ENCODE results near the gene RBM33.

Gene RBM33

GRCh38 chr7:155759740-155760430 lies 115.4 kb downstream of the RBM33 start:
- H3K27me3 Mint-ChIP-seq: no peaks in the 10 kb centered on the region
- peaks cover 33% of the 10 kb centered on the region for H3K36me3 Mint-ChIP-seq (ENCODE audit: insufficient read depth)
- H3K9me3 Mint-ChIP-seq: no peaks in the 10 kb centered on the region
- DNase-seq (no peak), ATAC-seq (replicated peaks) (no peak)
- no peak overlapping the region for H3K4me3 Mint-ChIP-seq
- H3K4me1 Mint-ChIP-seq (ENCODE audit: low read depth in 2 of 2): peaks cover 51 to 59% of the 10 kb centered on the region in 2 donors
- peak overlapping the region; percentile 38 to 80 for H3K27ac Mint-ChIP-seq

- DNase-seq (no peak), ATAC-seq (replicated peaks) (no peak)
- Mint-ChIP-seq H3K27me3 (no peaks in the 10 kb centered on the region), H3K4me3 (no peak overlapping the region), H3K27ac (peak overlapping the region; percentile 27 to 83), H3K4me1 (ENCODE audit: low read depth in 2 of 2) (peaks cover 47 to 59% of the 10 kb centered on the region in 2 donors), H3K36me3 (ENCODE audit: insufficient read depth) (peaks cover 45% of the 10 kb centered on the region), H3K9me3 (no peaks in the 10 kb centered on the region)
Measured at GRCh38 chr7:155761162-155761561, 116.7 kb downstream of the RBM33 start.

GRCh38 chr7:155762036-155762435 lies 117.6 kb downstream of the RBM33 start:
- H3K36me3 Mint-ChIP-seq (ENCODE audit: insufficient read depth): peaks cover 52% of the 10 kb centered on the region
- peaks cover 45 to 59% of the 10 kb centered on the region in 2 donors for H3K4me1 Mint-ChIP-seq (ENCODE audit: low read depth in 2 of 2)
- no peaks in the 10 kb centered on the region for H3K9me3 Mint-ChIP-seq
- DNase-seq (no peak), ATAC-seq (replicated peaks) (no peak)
- no peaks in the 10 kb centered on the region for H3K27me3 Mint-ChIP-seq
- H3K27ac Mint-ChIP-seq: peak overlapping the region; percentile 83 to 94
- peak overlapping the region in 1 of 2 donors; percentile 74 for H3K4me3 Mint-ChIP-seq

- H3K4me1 Mint-ChIP-seq (ENCODE audit: low read depth in 2 of 2): peaks cover 47 to 55% of the 10 kb centered on the region in 2 donors
- DNase-seq (no peak), ATAC-seq (replicated peaks) (no peak)
- no peaks in the 10 kb centered on the region for H3K27me3 Mint-ChIP-seq
- H3K36me3 Mint-ChIP-seq (ENCODE audit: insufficient read depth): peaks cover 55% of the 10 kb centered on the region
- peak overlapping the region in 1 of 2 donors; percentile 94 for H3K27ac Mint-ChIP-seq
- H3K9me3 Mint-ChIP-seq: no peaks in the 10 kb centered on the region
- H3K4me3 Mint-ChIP-seq: peak overlapping the region; percentile 74 to 84
Measured at GRCh38 chr7:155762655-155763054, 118.2 kb downstream of the RBM33 start.

- H3K36me3 Mint-ChIP-seq (ENCODE audit: insufficient read depth): peaks cover 59% of the 10 kb centered on the region
- H3K4me3 Mint-ChIP-seq: peak overlapping the region; percentile 74 to 84
- H3K9me3 Mint-ChIP-seq: no peaks in the 10 kb centered on the region
- no peaks in the 10 kb centered on the region for H3K27me3 Mint-ChIP-seq
- H3K4me1 Mint-ChIP-seq (ENCODE audit: low read depth in 2 of 2): peaks cover 47 to 54% of the 10 kb centered on the region in 2 donors
- DNase-seq (no peak), ATAC-seq (replicated peaks) (no peak)
- H3K27ac Mint-ChIP-seq: peak overlapping the region; percentile 81 to 94
Measured at GRCh38 chr7:155763122-155763521, 118.7 kb downstream of the RBM33 start.

- DNase-seq: peak; percentile 31 to 44 (median 32)
Measured at GRCh38 chr7:155763691-155764437, 119.4 kb downstream of the RBM33 start.

GRCh38 chr7:155764438-155764793 lies 120.0 kb downstream of the RBM33 start:
- peaks cover 47 to 57% of the 10 kb centered on the region in 2 donors for H3K4me1 Mint-ChIP-seq (ENCODE audit: low read depth in 2 of 2)
- H3K4me3 Mint-ChIP-seq: peak overlapping the region; percentile 74 to 84
- ATAC-seq (replicated peaks) (peak; percentile 45), DNase-seq (peak; percentile 3 to 22 (median 3))
- peaks cover 64% of the 10 kb centered on the region for H3K36me3 Mint-ChIP-seq (ENCODE audit: insufficient read depth)
- H3K9me3 Mint-ChIP-seq: no peaks in the 10 kb centered on the region
- H3K27ac Mint-ChIP-seq: peak overlapping the region; percentile 81 to 94
- no peaks in the 10 kb centered on the region for H3K27me3 Mint-ChIP-seq

More at GRCh38 chr7:155763691-155764437, 119.4 kb downstream of the RBM33 start:
- Mint-ChIP-seq H3K36me3 (ENCODE audit: insufficient read depth) (peaks cover 63% of the 10 kb centered on the region), H3K4me3 (peak overlapping the region; percentile 74 to 84), H3K27me3 (no peaks in the 10 kb centered on the region), H3K27ac (peak overlapping the region; percentile 81 to 94), H3K9me3 (no peaks in the 10 kb centered on the region), H3K4me1 (ENCODE audit: low read depth in 2 of 2) (peaks cover 47 to 57% of the 10 kb centered on the region in 2 donors)
- peak; percentile 79 for ATAC-seq (replicated peaks)

- Mint-ChIP-seq H3K36me3 (ENCODE audit: insufficient read depth) (peaks cover 67% of the 10 kb centered on the region), H3K4me3 (no peak overlapping the region), H3K4me1 (ENCODE audit: low read depth in 2 of 2) (peaks cover 40 to 52% of the 10 kb centered on the region in 2 donors), H3K27ac (peak overlapping the region in 1 of 2 donors; percentile 77), H3K9me3 (no peaks in the 10 kb centered on the region), H3K27me3 (no peaks in the 10 kb centered on the region)
- ATAC-seq (replicated peaks) (no peak), DNase-seq (no peak)
Measured at GRCh38 chr7:155765458-155765857, 121.0 kb downstream of the RBM33 start.

GRCh38 chr7:155766386-155766785 lies 121.9 kb downstream of the RBM33 start:
- Mint-ChIP-seq H3K27me3 (no peaks in the 10 kb centered on the region), H3K27ac (no peak overlapping the region), H3K36me3 (ENCODE audit: insufficient read depth) (peaks cover 69% of the 10 kb centered on the region)

GRCh38 chr7:155766966-155767916 lies 122.8 kb downstream of the RBM33 start:
- Mint-ChIP-seq H3K27me3 (no peaks in the 10 kb centered on the region), H3K4me3 (no peak overlapping the region), H3K27ac (peak overlapping the region; percentile 36 to 44), H3K36me3 (ENCODE audit: insufficient read depth) (peaks cover 76% of the 10 kb centered on the region), H3K4me1 (ENCODE audit: low read depth in 2 of 2) (peaks cover 28 to 42% of the 10 kb centered on the region in 2 donors), H3K9me3 (no peaks in the 10 kb centered on the region)
- no peak for DNase-seq
- no peak for ATAC-seq (replicated peaks)

More at GRCh38 chr7:155766386-155766785, 121.9 kb downstream of the RBM33 start:
- no peak for DNase-seq
- H3K4me1 Mint-ChIP-seq (ENCODE audit: low read depth in 2 of 2): peaks cover 36 to 49% of the 10 kb centered on the region in 2 donors
- no peak overlapping the region for H3K4me3 Mint-ChIP-seq
- no peaks in the 10 kb centered on the region for H3K9me3 Mint-ChIP-seq
- no peak for ATAC-seq (replicated peaks)

- Mint-ChIP-seq H3K27me3 (no peaks in the 10 kb centered on the region), H3K9me3 (no peaks in the 10 kb centered on the region), H3K4me1 (ENCODE audit: low read depth in 2 of 2) (peaks cover 5 to 17% of the 10 kb centered on the region in 2 donors), H3K4me3 (no peak overlapping the region), H3K27ac (peak overlapping the region in 1 of 2 donors; percentile 51), H3K36me3 (ENCODE audit: insufficient read depth) (peaks cover 82% of the 10 kb centered on the region)
- DNase-seq (no peak), ATAC-seq (replicated peaks) (no peak)
Measured at GRCh38 chr7:155769701-155770100, 125.2 kb downstream of the RBM33 start.

GRCh38 chr7:155770241-155770640 lies 125.8 kb downstream of the RBM33 start:
- Mint-ChIP-seq H3K4me1 (ENCODE audit: low read depth in 2 of 2) (peaks cover 3 to 12% of the 10 kb centered on the region in 2 donors), H3K36me3 (ENCODE audit: insufficient read depth) (peaks cover 82% of the 10 kb centered on the region), H3K9me3 (no peaks in the 10 kb centered on the region), H3K27ac (no peak overlapping the region), H3K27me3 (no peaks in the 10 kb centered on the region), H3K4me3 (no peak overlapping the region)
- DNase-seq (no peak), ATAC-seq (replicated peaks) (no peak)

GRCh38 chr7:155773531-155773930 lies 129.1 kb downstream of the RBM33 start:
- H3K4me3 Mint-ChIP-seq: no peak overlapping the region
- H3K27me3 Mint-ChIP-seq: no peaks in the 10 kb centered on the region
- peaks cover 85% of the 10 kb centered on the region for H3K36me3 Mint-ChIP-seq (ENCODE audit: insufficient read depth)
- no peak for DNase-seq
- H3K27ac Mint-ChIP-seq: peak overlapping the region in 1 of 2 donors; percentile 71
- H3K4me1 Mint-ChIP-seq (ENCODE audit: low read depth in 2 of 2): peaks cover 3 to 10% of the 10 kb centered on the region in 2 donors
- no peaks in the 10 kb centered on the region for H3K9me3 Mint-ChIP-seq
- ATAC-seq (replicated peaks): no peak

All from effector memory CD8-positive, alpha-beta T cell (primary cell).